GM06990 (cell line): Measurements from ENCODE around the gene WASHC4.

ENCODE experiments used
- DNase-seq: peaks from one replicate; pipeline ENCODE4 v3.0.0-alpha.2; 2011; ENCODE audit not compliant: insufficient read length; ENCODE audit errors: extremely low read depth
- H3K27me3 ChIP-seq: replicated peaks from 2 replicates; pipeline ENCODE4 v1.6.0; 2011; ENCODE audit warnings: low read length; ENCODE audit not compliant: control insufficient read depth, insufficient read depth
- H3K36me3 ChIP-seq: 2 replicates; pipeline ENCODE4 v1.5.1; 2011; ENCODE audit warnings: low read length; ENCODE audit not compliant: control insufficient read depth, insufficient read depth
- H3K4me3 ChIP-seq: replicated peaks from 2 replicates; pipeline ENCODE4 v1.5.1; 2011; ENCODE audit warnings: low read depth, mild to moderate bottlenecking, control low read depth, low read length
- TF ChIP-seq, protein P1 (sequence below): IDR thresholded peaks from 2 replicates; pipeline ENCODE4 v1.5.1; 2011; ENCODE audit warnings: low read length, control low read depth, mild to moderate bottlenecking, inconsistent platforms; ENCODE audit not compliant: insufficient read depth, poor library complexity, severe bottlenecking

The WASHC4 gene

DNA sequence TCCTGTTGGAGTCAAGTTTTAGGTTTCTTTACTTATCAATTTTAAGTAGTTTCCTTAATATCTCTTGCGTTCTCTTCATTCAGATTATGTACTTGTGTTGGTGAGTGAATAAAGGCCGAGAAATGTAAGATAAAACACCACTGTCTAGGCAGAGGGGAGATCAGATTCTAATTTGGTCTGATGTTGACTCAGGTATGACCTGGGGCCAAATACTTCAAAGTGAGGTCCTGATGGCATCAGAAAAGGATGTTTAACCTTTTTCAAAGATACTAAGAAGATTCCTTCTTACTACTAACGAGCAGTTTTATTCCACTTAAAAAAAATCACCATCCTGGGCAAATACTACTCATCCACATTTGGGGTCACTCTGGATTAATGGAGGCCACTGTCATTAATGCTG lies 101.6 kb downstream of the WASHC4 start:
- TF ChIP-seq, protein P1, sequence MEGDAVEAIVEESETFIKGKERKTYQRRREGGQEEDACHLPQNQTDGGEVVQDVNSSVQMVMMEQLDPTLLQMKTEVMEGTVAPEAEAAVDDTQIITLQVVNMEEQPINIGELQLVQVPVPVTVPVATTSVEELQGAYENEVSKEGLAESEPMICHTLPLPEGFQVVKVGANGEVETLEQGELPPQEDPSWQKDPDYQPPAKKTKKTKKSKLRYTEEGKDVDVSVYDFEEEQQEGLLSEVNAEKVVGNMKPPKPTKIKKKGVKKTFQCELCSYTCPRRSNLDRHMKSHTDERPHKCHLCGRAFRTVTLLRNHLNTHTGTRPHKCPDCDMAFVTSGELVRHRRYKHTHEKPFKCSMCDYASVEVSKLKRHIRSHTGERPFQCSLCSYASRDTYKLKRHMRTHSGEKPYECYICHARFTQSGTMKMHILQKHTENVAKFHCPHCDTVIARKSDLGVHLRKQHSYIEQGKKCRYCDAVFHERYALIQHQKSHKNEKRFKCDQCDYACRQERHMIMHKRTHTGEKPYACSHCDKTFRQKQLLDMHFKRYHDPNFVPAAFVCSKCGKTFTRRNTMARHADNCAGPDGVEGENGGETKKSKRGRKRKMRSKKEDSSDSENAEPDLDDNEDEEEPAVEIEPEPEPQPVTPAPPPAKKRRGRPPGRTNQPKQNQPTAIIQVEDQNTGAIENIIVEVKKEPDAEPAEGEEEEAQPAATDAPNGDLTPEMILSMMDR = no peak
- Histone ChIP-seq H3K27me3 (no peaks in the 10 kb centered on the region), H3K36me3 (peaks cover 3% of the 10 kb centered on the region), H3K4me3 (no peak overlapping the region)
- DNase-seq = no peak

DNA sequence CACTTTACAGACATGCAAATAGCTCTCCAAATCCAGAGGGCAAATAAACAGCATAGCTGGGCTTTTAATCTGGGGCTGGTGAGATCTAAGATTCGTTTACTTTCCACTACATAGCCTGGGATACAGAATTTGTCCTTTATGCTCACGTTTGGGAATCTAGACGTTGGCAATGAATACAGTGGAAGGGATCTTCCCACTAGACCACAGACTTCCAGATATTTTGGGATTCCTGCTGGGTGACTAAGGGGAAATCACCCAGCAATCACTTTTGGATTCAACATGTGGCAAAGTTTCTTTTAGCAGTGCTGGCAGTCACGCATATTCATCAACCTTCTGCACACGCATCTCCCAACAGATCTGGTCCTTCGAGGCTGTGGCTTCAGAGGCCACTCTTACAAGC lies 104.9 kb downstream of the WASHC4 start:
- Histone ChIP-seq H3K4me3 (no peak overlapping the region), H3K36me3 (peaks cover 1% of the 10 kb centered on the region; the same call in 1 of the 2 replicates), H3K27me3 (no peaks in the 10 kb centered on the region)
- TF ChIP-seq, protein P1 = no peak
- DNase-seq = no peak

DNA sequence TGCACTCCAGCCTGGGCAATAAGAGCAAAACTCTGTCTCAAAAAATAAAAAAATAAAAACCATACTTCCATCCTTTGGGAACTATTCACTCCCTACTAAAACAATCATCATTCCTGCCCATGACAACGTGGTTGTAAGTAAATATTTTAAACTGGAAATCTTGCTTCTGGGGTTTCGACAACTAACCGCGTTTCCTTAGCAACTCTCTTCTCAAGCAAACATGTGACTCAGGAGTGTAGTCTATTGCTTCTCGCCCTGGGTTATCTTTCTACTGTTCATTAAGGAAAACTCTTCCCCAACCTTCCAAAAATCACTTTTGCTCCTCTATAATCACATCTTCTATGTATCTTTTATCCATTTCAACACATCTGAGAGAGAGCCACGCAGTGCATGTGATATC lies 106.6 kb downstream of the WASHC4 start:
- no peak overlapping the region for H3K4me3 ChIP-seq
- TF ChIP-seq, protein P1 = no peak
- DNase-seq = no peak
- H3K27me3 ChIP-seq = no peaks in the 10 kb centered on the region
- H3K36me3 ChIP-seq = peaks cover 1% of the 10 kb centered on the region; the same call in 1 of the 2 replicates

DNA sequence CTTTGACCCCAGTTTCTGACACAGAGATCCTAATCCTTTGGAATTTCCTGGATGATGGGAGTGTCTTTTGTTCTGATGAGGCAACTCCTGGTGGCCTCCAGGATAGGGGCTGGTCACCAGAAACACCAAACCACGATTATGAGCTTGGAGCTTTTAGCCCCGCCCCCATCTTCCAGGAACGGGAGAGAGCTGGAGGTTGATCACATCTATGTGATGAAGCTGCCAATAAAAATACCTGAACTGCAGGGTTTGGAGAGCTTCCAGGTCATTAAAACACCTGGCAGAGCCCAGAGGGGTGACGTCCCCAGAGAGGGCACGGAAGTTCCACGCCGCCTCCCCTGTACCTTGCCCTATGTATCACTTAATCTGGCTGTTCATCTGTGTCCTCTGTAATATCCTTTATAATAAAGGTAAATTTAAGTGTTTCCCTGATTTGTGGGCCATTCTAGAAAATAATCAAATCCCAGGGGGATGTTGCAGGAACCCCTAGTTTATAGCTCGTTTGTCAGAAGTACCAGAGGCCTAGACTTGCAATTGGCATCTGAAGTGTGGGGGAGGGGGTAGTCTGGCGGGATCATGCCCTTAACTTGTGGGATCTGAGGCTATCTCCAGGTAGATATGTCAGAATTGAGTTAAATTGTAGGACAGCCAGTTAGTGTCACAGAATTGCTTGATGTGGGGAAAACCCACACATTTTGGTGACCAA lies 107.3 kb downstream of the WASHC4 start:
- Histone ChIP-seq H3K36me3 (peaks cover 1% of the 10 kb centered on the region; the same call in 1 of the 2 replicates), H3K27me3 (no peaks in the 10 kb centered on the region), H3K4me3 (no peak overlapping the region)
- no peak for DNase-seq
- TF ChIP-seq, protein P1 = no peak

DNA sequence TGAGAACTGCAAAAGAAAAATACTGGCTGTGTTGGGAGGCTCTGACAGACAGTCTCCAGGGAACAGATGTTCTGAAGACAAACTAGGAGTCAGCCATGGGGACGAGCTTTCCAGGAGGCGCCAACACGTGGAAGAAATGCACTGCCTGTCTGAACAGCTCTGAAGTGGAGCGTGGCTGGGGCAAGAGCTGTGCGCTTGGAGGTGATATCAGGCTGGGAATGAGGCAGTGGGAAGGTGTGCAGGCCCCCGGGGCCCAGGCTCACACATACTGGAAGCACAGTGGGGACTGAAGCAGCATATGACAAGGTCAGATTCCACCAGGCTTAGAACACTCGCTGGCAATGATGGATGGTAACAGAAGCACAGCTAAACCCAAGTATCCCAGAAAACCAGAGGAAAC lies 110.9 kb downstream of the WASHC4 start:
- Histone ChIP-seq H3K36me3 (peaks cover 1% of the 10 kb centered on the region), H3K27me3 (no peaks in the 10 kb centered on the region), H3K4me3 (no peak overlapping the region)
- TF ChIP-seq, protein P1 = no peak
- no peak for DNase-seq
